Endothelial cell of umbilical vein (primary cell): ENCODE data around the gene ULK1. TPM values are rescaled to one million over a fixed set of nuclear protein-coding genes. Genes with fewer than 3 reads are reported as not detected.
A peak's percentile ranks its signal among the peaks of the same experiment; 100 is the strongest.

Experiments used
- BruUV-seq: library from RNA; stranded (reverse); fragments of 400-500 nt; replicated peaks from 2 replicates; lab custom pipeline; 2021; lab: Mats Ljungman, UMichigan
- CTCF ChIA-PET: fragments of 300-600, 350-600 bp; sonication (Branson Sonifier 250); formaldehyde crosslinking; loops from one replicate; lab custom pipeline; 2021; ENCODE audit warnings: antibody characterized with exemption, inconsistent platforms; lab: Charles Lee
- POLR2A ChIA-PET: fragments of 300-600, 350-600 bp; sonication (Branson Sonifier 250); formaldehyde crosslinking; loops from one replicate; lab custom pipeline; 2021; ENCODE audit warnings: antibody characterized with exemption, inconsistent platforms; lab: Charles Lee
- DNase-seq: peaks from one replicate; pipeline ENCODE4 v3.0.0-alpha.2; 2011; ENCODE audit warnings: low read depth, low spot score
- FAIRE-seq: peaks from 2 replicates; lab custom pipeline; 2011; peaks lifted over from hg19 to GRCh38; lab: Jason Lieb, UNC
- H2AFZ ChIP-seq: 2 replicates; pipeline ENCODE4 v1.6.0; 2012; ENCODE audit warnings: low read depth, low read length, control low read depth, inconsistent platforms
- H3K27ac ChIP-seq: 2 replicates; pipeline ENCODE4 v1.5.1; 2011; ENCODE audit warnings: low read depth, mild to moderate bottlenecking, control low read depth, low read length, moderate library complexity; ENCODE audit not compliant: insufficient read depth
- H3K27me3 ChIP-seq, 2 experiments: 2 replicates each; pipeline versions ENCODE4 v1.6.0 to v1.6.1; 2011; ENCODE audit warnings: low read length in 2 of 2, mixed read lengths in 1 of 2; ENCODE audit not compliant: control insufficient read depth in 2 of 2, insufficient read depth in 2 of 2
- H3K36me3 ChIP-seq, 2 experiments: 2 replicates in 1 of 2; 3 replicates in 1 of 2; pipeline ENCODE4 v1.5.1; 2011; ENCODE audit warnings: low read length in 2 of 2, mild to moderate bottlenecking in 1 of 2, moderate library complexity in 1 of 2; ENCODE audit not compliant: control insufficient read depth in 2 of 2, insufficient read depth in 2 of 2; ENCODE audit errors: extremely low read depth in 1 of 2
- H3K4me1 ChIP-seq: 3 replicates; pipeline ENCODE4 v1.5.1; 2011; ENCODE audit warnings: mild to moderate bottlenecking, low read length; ENCODE audit not compliant: control insufficient read depth, insufficient read depth; ENCODE audit errors: extremely low read depth
- H3K4me2 ChIP-seq: 2 replicates; pipeline ENCODE4 v1.6.1; 2011; ENCODE audit warnings: low read length, control low read depth, mixed read lengths; ENCODE audit not compliant: insufficient read depth
- H3K4me3 ChIP-seq, 3 experiments: fragments of 200-600 bp in 1 of 3; sonication (generic), shearing (Covaris generic) in 1 of 3; replicated peaks in 1 of 3; 2 replicates each; pipeline ENCODE4 v1.5.1; 2011 to 2016; ENCODE audit warnings: control low read depth in 3 of 3, low read length in 3 of 3, mild to moderate bottlenecking in 2 of 3, inconsistent platforms in 1 of 3, low read depth in 1 of 3, moderate library complexity in 1 of 3; ENCODE audit not compliant: insufficient read depth in 1 of 3
- H3K79me2 ChIP-seq: 2 replicates; pipeline ENCODE4 v1.6.0; 2012; ENCODE audit warnings: low read length, inconsistent platforms; ENCODE audit not compliant: control insufficient read depth, insufficient read depth
- H3K9ac ChIP-seq: replicated peaks from 2 replicates; pipeline ENCODE3; 2011; ENCODE audit warnings: low read length, control low read depth; ENCODE audit not compliant: insufficient read depth; ENCODE audit errors: extremely low read depth
- H3K9me1 ChIP-seq: replicated peaks from 3 replicates; pipeline ENCODE4 v1.6.0; 2011; ENCODE audit warnings: mild to moderate bottlenecking, low read length; ENCODE audit not compliant: control insufficient read depth, insufficient read depth; ENCODE audit errors: extremely low read depth
- H3K9me3 ChIP-seq: replicated peaks from 2 replicates; pipeline ENCODE4 v1.5.1; 2012; ENCODE audit warnings: low read length, inconsistent platforms; ENCODE audit not compliant: control insufficient read depth, insufficient read depth
- H4K20me1 ChIP-seq: replicated peaks from 2 replicates; pipeline ENCODE3; 2011; ENCODE audit warnings: mild to moderate bottlenecking, low read length; ENCODE audit not compliant: control insufficient read depth, insufficient read depth; ENCODE audit errors: extremely low read depth
- EZH2 ChIP-seq: IDR thresholded peaks from 2 replicates; pipeline ENCODE4 v1.6.1; 2012; ENCODE audit warnings: borderline replicate concordance, low read depth, mild to moderate bottlenecking, moderate library complexity, low read length, inconsistent platforms; ENCODE audit not compliant: severe bottlenecking
- FOS ChIP-seq: IDR thresholded peaks from 2 replicates; pipeline ENCODE4 v1.6.1; 2011; ENCODE audit warnings: mild to moderate bottlenecking, low read length, moderate library complexity, borderline replicate concordance; ENCODE audit not compliant: insufficient read depth
- GATA2 ChIP-seq: IDR thresholded peaks from 2 replicates; pipeline ENCODE4 v1.7.0; 2011; ENCODE audit warnings: low read depth, mild to moderate bottlenecking, moderate library complexity, mixed read lengths, low read length; ENCODE audit not compliant: insufficient read length, insufficient read depth
- JUN ChIP-seq: IDR thresholded peaks from 2 replicates; pipeline ENCODE4 v1.6.1; 2011; ENCODE audit warnings: borderline replicate concordance, low read depth; ENCODE audit not compliant: insufficient read length, insufficient read depth
- MYC ChIP-seq: IDR thresholded peaks from one replicate; pipeline ENCODE4 v1.6.1; 2011; ENCODE audit warnings: mild to moderate bottlenecking, low read depth, low read length
- POLR2A ChIP-seq: IDR thresholded peaks from 2 replicates; pipeline ENCODE4 v1.6.1; 2012; ENCODE audit warnings: low read depth, mild to moderate bottlenecking, control low read depth, low read length
- POLR2AphosphoS5 ChIP-seq: IDR thresholded peaks from 2 replicates; pipeline ENCODE4 v1.6.1; 2012; ENCODE audit warnings: low read depth, mild to moderate bottlenecking, control low read depth, low read length, moderate library complexity; ENCODE audit not compliant: insufficient read depth
- dilution Hi-C: fragments of 300-500 bp; cut with MboI; formaldehyde crosslinking; loops from one replicate; pipeline ENCODE4 v1.15.0; 2019; ENCODE audit warnings: low sequenced_read_pairs; ENCODE audit not compliant: extremely low pct_ligation_motif_present
- intact Hi-C: fragments of 100-400 bp; cut with micrococcal nuclease; formaldehyde crosslinking; loops from one replicate; pipeline ENCODE4 v1.10.0; 2022
- polyA plus RNA-seq, 4 experiments: library from polyadenylated mRNA; depleted of rRNA in 3 of 4; stranded (reverse) in 3 of 4; unstranded in 1 of 4; fragments of >200 nt; gene quantifications; 2 replicates each; pipeline versions ENCODE4 v1.2.1 to v1.2.3, GENCODE V29; 2011 to 2012; ENCODE audit warnings: missing spikeins in 1 of 4
- total RNA-seq: library from RNA; stranded (reverse); gene quantifications from 2 replicates; pipeline ENCODE4 v1.2.3, GENCODE V29; 2021
- TF ChIP-seq, protein P1 (sequence below), 2 donors: IDR thresholded peaks; 1 replicate in 1 of 2; 2 replicates in 1 of 2; pipeline ENCODE4 v1.5.1; 2011; ENCODE audit warnings: low read length in 2 of 2, mild to moderate bottlenecking in 2 of 2, moderate library complexity in 2 of 2, control low read depth in 1 of 2, inconsistent platforms in 1 of 2, low read depth in 1 of 2; ENCODE audit not compliant: insufficient read depth in 1 of 2; ENCODE audit errors: extremely low read depth in 1 of 2
- TF ChIP-seq, protein P2 (sequence below): IDR thresholded peaks from 2 replicates; pipeline ENCODE4 v1.6.1; 2011; ENCODE audit not compliant: insufficient read depth, insufficient read length

The ULK1 gene
- total and polyA plus RNA-seq, 2 donors (not counting 3 experiments of a cell fraction or from before 2014, with no cell fraction given): 14.4 to 38.2 TPM

DNA sequence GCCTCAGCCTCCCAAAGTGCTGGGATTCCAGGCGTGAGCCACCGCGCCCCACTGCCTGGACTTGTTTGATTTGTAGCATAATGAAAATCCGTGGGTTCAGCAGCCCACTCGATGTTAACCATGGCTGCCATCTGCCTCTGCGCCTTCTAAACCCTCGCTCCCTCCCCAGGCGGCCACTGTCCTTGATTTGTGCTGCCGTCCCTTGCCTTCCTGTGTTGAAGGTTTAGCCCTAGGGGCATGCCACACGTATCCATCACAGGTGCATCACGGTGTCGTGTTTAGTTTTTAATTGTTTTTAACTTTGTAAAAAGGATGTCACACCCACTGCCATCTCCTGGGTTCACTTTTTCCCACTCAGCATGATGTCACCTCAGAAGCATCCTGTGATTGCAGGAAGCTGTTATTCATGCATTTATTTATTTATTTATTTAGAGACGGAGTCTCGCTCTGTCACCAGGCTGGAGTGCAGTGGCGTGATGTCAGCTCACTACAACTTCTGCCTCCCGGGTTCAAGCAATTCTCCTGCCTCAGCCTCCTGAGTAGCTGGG is 24.5 kb upstream of the ULK1 start:
- Histone ChIP-seq H3K79me2 (no peaks in the 10 kb centered on the region), H3K27ac (no peak overlapping the region)
- dilution Hi-C loops: no loop called here

DNA sequence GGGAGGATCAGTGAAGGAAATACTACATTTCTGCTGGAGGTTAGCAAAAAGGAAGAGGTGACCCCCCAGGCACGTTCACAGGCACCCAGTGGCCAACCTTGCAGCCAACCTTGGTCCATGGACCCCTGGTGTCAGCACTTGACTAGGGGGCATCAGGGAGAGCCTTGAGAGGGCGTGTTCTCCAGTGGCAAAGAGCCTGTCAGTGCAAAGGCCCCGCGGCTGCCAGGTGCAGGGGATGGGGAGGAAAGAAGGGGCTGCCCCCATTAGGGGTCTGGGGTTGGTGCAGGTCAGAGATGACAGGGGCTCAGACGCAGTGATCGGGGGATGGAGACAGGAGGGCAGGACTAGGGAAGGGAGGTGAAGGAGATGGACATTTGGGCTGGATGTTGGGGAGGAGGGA is 22.7 kb upstream of the ULK1 start:
- Histone ChIP-seq H3K79me2 (no peaks in the 10 kb centered on the region), H3K27me3 (no peaks in the 10 kb centered on the region), H3K4me2 (no peak overlapping the region), H3K9me3 (no peaks in the 10 kb centered on the region), H2AFZ (no peak overlapping the region), H4K20me1 (no peaks in the 10 kb centered on the region), H3K4me3 (no peak overlapping the region), H3K9me1 (no peaks in the 10 kb centered on the region), H3K4me1 (no peaks in the 10 kb centered on the region), H3K27ac (no peak overlapping the region), H3K36me3 (no peaks in the 10 kb centered on the region), H3K9ac (no peak overlapping the region)
- intact Hi-C loops (no loop called here), dilution Hi-C loops (no loop called here)
- TF ChIP-seq FOS (no peak), POLR2AphosphoS5 (no peak), POLR2A (no peak), EZH2 (no peak), MYC (no peak), JUN (no peak), GATA2 (no peak)
- TF ChIP-seq, protein P1, sequence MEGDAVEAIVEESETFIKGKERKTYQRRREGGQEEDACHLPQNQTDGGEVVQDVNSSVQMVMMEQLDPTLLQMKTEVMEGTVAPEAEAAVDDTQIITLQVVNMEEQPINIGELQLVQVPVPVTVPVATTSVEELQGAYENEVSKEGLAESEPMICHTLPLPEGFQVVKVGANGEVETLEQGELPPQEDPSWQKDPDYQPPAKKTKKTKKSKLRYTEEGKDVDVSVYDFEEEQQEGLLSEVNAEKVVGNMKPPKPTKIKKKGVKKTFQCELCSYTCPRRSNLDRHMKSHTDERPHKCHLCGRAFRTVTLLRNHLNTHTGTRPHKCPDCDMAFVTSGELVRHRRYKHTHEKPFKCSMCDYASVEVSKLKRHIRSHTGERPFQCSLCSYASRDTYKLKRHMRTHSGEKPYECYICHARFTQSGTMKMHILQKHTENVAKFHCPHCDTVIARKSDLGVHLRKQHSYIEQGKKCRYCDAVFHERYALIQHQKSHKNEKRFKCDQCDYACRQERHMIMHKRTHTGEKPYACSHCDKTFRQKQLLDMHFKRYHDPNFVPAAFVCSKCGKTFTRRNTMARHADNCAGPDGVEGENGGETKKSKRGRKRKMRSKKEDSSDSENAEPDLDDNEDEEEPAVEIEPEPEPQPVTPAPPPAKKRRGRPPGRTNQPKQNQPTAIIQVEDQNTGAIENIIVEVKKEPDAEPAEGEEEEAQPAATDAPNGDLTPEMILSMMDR (IDR thresholded peaks at IDR 0.05; ENCODE audit: extremely low read depth in 1 of 2, insufficient read depth in 1 of 2, low read depth in 1 of 2, low read length in 2 of 2): no peak
- TF ChIP-seq, protein P2, sequence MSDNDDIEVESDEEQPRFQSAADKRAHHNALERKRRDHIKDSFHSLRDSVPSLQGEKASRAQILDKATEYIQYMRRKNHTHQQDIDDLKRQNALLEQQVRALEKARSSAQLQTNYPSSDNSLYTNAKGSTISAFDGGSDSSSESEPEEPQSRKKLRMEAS: no peak
- BruUV-seq: no TSS peak
- CTCF ChIA-PET: no interaction called here
- no peak for DNase-seq
- no peak for FAIRE-seq
- POLR2A ChIA-PET: no interaction called here

More for the DNA sequence above, 24.5 kb upstream of the ULK1 start:
- intact Hi-C loops: no loop called here
- Histone ChIP-seq H3K27me3 (no peaks in the 10 kb centered on the region), H3K4me1 (no peaks in the 10 kb centered on the region), H3K9me1 (no peaks in the 10 kb centered on the region), H2AFZ (peak overlapping the region; percentile 50), H3K9ac (no peak overlapping the region), H3K4me2 (no peak overlapping the region), H4K20me1 (no peaks in the 10 kb centered on the region), H3K36me3 (no peaks in the 10 kb centered on the region), H3K9me3 (no peaks in the 10 kb centered on the region), H3K4me3 (no peak overlapping the region)
- FAIRE-seq (peak; percentile 56), DNase-seq (peak; percentile 25)
- TF ChIP-seq GATA2 (no peak), JUN (peak; percentile 52)
- BruUV-seq: no TSS peak
- POLR2A ChIA-PET: no interaction called here
- CTCF ChIA-PET: no interaction called here
